Gastrocnemius medialis (tissue), 4 donors: ENCODE measurements around the gene CLK1.

Experiments
- POLR2A ChIP-seq, 2 donors: fragments of 450-650 bp; IDR thresholded peaks; one replicate each; pipeline ENCODE4 v1.6.1; 2017; ENCODE audit warnings: antibody characterized with exemption in 2 of 2, mild to moderate bottlenecking in 2 of 2, moderate library complexity in 2 of 2
- TF ChIP-seq, protein P1 (sequence below), 5 experiments: fragments of 450-650 bp in 3 of 5; fragments of 200-600 bp in 2 of 5; sonication (generic) in 2 of 5; IDR thresholded peaks in 4 of 5; conservative IDR thresholded peaks in 1 of 5; 1 replicate in 4 of 5; 2 replicates in 1 of 5; pipeline ENCODE4 v1.5.1; 2016 to 2019; ENCODE audit warnings: antibody characterized with exemption in 5 of 5, mild to moderate bottlenecking in 3 of 5, moderate library complexity in 3 of 5

DNA sequence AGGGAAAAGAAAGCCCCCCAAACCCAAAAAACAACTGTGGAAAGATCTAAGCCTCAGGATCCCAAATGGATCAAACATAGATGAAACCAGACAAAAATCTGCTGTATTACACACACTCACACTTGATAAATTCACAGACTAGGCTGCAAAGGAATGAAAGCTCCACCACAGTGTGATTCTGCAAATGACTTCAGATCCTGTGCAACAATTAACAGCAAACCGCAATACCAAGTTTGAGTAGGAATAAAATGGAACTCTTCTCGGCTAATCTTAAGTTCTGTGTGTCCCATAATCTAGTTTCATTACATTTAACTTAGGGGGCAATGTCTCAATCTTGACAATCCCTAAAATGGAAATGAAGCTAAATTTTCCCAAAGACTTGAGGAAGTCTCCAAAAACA is 11.9 kb downstream of the CLK1 start:
- TF ChIP-seq, protein P1, sequence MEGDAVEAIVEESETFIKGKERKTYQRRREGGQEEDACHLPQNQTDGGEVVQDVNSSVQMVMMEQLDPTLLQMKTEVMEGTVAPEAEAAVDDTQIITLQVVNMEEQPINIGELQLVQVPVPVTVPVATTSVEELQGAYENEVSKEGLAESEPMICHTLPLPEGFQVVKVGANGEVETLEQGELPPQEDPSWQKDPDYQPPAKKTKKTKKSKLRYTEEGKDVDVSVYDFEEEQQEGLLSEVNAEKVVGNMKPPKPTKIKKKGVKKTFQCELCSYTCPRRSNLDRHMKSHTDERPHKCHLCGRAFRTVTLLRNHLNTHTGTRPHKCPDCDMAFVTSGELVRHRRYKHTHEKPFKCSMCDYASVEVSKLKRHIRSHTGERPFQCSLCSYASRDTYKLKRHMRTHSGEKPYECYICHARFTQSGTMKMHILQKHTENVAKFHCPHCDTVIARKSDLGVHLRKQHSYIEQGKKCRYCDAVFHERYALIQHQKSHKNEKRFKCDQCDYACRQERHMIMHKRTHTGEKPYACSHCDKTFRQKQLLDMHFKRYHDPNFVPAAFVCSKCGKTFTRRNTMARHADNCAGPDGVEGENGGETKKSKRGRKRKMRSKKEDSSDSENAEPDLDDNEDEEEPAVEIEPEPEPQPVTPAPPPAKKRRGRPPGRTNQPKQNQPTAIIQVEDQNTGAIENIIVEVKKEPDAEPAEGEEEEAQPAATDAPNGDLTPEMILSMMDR (IDR thresholded peaks at IDR 0.05 in 4 of 5, conservative IDR thresholded peaks at IDR 0.05 in 1 of 5) = no peak
- TF ChIP-seq POLR2A (IDR thresholded peaks at IDR 0.05) = no peak
